HG03108 (cell line): Measurements from ENCODE around the gene CSRNP2.
"Not testable (repeated sequence)": the region's sequence is repeated elsewhere in the genome, so short reads cannot be mapped to it uniquely, and the experiment has no call there.

Source experiments
- ATAC-seq: cut with Tn5 transposase; IDR thresholded peaks from one replicate; pipeline ENCODE4 v1.9.1; 2021; ENCODE audit warnings: moderate library complexity; ENCODE audit not compliant: unreplicated experiment

CSRNP2 gene

DNA sequence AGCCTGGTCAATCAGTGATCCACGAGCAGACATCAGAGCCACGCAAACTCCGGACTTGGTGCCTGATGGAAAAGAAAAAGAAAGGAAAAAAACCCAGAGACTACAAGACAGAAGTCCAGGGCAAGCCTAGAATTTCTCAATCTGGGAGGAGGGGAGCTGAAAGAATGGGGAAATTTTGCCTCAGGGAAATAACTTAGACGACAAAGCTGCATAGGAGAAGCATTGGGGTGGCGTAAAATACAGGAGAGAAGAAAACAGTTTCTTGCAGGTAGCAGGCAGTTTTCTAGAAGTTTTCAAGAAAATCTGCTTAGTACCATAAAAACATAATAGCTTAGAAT, 54.6 kb downstream of the CSRNP2 start:
- no peak for ATAC-seq

DNA sequence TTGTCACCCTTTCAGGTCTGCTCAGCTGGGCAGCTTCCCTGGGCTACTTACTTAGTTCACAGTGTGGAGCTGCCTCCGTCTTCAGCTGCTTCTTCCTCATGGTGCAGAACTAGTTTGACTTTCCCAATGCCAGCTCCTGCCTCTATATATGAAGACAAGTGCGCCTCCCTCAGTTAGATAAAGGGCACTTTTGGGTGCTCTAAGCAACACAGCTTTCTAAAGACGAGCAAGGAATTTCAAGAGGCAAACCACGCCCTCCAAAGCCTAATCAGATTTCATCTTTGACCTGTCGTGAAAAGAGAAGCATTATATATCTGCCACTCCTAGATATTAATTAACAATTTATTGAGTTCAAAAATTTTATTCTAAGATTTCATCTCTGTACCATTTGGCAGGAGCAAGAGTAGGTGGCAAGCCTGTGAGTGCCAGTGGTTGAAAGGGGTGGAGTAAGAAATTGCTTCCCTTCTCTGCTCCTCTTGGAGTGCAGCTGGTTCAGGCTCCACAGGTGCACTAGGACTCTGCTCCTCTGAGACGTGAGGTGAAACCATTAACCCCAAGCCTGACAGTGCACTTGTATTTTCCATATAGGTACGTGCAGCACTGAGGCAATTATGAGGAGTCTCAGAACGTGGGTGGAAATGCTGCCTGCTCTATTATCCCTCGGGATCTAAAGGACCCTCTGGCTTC, 55.1 kb downstream of the CSRNP2 start:
- no peak for ATAC-seq

DNA sequence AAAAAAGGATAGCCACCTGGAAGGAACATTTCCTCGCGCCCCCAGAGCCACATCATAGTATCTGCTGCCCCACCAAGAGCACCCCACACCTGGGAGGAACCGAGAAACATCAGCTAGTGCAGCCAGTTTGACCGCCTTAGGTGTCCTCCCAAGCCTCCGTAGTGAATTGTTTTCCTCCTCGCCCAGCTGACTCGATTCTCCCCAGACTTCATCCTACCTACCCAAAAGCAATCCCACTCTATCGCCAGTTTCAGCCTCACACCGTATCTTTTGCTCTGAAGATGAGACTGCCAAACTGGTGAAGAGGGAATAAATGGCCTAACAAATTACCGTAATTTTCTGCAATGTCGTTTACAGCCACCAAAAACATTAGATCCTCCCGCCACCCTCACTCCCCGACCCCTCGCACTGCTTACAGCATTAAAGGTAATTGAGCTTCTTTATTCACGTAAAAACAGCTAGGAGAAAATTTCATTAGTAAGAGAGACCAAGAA, 56.0 kb downstream of the CSRNP2 start:
- ATAC-seq, result no peak

DNA sequence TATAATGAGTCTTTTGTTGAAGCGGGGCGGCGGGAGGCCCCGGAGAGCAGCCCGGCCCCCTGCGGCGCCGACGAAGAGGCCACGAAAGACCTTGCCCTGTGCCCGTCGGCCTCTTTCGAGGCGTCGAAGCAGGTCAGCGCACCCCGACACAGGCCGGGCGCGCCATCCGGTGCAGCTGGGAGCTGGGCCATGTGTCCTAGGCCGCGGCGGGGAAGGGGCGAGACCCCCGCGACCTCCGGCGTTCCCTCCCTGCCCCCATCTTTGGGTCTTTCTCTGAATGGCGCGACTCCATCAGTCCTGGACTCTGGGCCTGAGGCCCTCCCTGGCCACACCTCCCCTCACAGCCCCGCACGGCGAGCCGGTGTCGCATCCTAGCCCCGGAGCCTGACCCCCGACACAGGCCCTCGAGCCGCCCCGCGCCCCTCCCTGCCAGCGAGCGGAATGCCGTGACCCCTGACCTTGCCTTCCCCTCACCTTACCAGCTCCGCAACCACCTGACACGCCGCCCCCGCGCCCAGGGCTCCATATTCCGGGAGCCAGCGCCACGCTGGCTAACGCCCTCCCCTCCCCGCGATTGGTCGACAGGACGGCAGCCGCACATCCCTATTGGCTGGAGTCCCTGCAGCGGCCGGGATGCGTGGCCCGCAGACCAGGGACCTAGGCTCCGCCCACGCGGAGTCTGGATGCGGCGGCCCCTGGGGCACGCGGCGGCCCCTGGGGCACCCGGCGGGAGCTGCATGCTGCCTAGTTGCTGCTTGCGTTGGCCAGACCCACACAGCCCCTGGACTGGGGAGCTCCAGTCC, 57.4 kb downstream of the CSRNP2 start, which contains the start of gene SLC11A2:
Gene SLC11A2 (minus strand): TSS at position 549 of the 803 bp plus-strand sequence. CDS start 15,656 bp downstream, outside the sequence.
- ATAC-seq, result peak; percentile 88

DNA sequence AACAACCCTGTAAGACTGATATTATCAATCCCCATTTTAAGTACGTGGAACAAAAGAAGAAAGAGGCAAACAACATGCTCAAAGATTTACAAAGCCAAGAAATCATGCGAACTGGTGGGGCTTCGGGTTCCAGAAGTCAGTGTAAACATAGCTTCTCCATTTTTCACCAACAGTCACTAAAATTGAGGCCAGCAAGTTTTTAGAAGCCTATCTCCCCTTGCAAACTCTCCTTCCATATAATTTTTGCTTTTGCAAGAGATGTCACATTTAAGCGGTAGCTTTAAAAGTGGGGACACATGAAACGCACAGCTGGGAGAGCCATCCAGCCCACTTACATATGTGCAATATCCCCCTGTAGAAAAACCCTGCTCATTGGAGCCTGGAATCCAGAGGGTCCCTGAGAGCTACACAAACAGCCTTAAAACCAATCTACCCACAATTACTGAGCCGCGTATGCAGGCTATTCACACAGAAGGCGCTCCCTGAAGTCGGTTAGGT, 58.0 kb downstream of the CSRNP2 start:
- no peak for ATAC-seq

DNA sequence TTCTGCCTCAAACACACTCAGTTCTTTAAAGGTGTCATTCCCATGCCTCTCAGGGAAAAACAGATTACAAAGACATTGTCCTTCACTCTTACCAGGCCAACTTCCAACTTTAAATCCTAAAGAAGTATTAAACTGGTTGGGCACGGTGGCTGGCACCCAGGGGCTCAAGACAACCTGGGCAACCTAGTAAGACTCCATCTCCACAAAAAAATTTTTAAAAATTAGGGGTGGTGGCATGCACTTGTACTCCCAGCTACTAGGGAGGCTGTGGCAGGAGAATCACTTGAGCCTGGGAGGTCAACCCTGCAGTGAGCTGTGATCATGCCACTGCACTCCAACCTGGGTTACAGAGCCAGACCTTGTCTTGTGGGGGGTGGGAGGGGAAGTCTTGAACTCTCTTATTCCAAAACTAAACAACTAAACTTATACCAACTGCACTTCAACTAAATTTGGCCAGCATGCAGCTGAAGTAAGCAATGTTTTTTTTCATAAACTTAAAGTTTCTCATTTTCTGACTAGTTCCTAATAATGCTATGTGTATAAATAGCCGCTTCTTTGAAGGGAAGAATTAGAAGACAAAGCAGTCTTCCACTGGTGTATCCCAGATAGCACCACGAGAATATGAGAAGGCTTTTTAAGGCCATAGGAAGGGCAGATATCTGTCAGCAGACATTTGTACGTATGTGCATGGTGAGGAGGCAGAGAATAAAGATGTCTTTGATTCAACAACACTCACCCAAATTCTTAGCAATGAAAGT, 59.6 kb downstream of the CSRNP2 start:
- no peak for ATAC-seq

DNA sequence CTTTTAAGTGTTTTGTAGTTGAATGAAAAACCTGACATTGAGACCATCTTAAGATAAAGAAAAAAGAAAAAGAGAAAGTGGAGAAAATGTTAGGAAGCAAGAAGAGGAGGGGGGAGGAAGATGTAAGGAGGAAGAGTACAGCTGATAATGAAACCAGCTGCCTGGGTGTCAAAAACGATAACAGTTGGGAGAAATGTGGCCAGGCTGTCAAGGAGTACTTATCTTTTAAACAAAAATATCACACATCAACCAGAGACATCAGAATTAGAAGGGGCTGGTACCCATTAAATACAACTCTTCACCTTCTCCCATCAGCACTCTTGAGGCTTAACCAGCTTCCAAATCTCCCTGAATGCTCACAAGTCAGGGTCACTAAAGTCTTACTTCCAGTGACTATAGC, 61.7 kb downstream of the CSRNP2 start:
- ATAC-seq, result no peak

DNA sequence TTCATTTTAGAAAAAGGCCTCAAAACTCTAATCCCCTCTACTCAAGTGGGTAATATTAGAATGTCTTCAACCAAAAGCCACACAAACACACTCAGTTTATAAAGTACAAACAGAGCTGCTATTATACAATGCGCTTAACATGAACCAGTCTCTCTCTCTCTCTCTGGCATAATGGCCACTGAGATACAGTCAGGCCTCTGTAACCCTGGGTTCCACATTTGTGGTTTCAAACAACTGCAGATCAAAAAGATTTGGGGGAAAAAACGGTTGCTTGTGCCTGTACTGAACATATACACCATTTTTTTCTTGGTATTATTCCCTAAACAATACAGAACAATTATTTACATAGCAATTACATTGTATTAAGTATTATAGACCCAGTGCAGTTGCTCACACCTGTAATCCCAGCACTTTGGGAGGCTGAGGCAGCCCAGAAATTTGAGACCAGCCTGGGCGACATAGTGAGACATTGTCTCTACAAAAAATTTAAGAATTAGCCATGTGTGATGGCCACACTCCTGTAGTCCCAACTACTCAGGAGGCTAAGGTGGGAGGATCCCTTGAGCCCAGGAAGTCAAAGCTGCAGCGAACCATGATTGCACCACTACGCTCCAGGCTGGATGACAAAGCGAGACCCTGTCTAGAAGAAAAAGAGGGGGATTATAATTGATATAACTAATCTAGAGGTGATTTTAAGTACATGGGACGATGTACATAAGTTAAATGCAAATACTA, 62.8 kb downstream of the CSRNP2 start:
- no peak for ATAC-seq

DNA sequence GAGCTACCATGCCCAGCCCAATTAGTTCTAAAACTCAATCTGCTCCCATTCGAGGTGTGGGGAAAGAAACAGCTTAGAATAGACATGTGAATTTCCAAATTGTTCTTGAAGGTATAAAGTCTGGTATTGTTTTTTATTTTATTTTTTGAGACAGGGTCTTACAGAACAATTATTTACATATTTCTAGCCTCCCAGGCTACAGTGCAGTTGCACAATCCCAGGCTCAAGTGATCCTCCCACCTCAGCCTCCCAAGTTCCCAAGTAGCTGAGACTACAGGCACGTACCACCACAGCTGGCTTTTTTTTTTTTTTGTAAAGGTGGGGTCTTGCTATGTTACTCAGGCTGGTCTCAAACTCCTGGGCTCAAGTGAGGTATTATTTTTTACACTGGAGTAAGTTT, 63.5 kb downstream of the CSRNP2 start:
- no peak for ATAC-seq

DNA sequence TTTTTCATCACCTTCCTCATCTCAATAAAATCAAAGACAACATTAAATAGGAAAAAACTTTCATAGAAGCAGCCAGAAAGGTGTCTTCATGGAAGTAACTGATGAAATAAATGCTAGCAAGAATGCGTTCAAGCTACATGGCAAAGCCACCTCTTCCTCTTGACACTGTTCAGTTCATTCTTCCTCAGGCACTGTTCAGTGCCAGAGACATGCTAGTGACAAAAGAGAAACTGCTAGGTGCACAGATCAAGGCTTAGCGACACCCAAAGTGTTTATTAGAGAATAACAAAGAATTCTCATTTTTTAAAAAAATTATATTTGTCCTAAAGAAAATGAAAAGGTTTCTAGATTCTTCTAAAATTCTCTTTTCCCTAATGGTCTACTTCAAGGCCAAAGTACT, 64.4 kb downstream of the CSRNP2 start:
- ATAC-seq, result no peak

DNA sequence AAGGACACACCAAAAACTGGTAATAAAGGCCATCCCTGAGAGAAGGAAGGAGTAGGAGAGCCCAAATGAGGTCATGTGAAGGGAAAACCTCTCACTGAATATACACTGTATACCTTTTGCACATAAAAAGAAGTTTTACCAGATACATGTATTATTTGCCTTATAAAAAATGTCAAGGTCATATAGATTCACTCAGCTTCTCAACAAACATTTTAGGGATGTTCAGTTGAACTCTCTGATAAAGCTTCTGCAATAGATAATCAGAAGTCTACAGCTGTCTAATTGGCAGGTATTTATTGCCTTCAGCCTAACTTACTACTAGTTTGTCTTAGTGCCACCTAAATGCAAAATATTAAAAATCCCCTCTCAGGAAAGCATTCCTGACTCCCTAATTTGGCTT, 65.9 kb downstream of the CSRNP2 start:
- ATAC-seq, result no peak

DNA sequence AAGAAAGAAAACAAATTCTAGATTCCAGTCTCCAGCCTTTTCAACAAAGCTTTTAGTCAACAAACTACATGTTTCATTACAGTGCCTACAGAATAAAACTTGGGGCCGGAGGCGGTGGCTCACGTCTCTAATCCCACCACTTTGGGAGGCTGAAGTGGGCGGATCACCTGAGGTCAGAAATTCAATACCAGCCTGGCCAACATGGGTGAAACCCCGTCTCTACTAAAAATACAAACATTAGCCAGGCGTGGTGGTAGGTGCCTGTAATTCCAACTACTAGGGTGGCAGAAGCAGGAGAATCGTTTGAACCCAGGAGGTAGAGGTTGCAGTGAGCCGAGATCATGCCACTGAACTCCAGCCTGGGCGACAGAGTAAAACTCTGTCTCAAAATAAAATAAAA, 68.9 kb downstream of the CSRNP2 start:
- not testable (repeated sequence) for ATAC-seq

DNA sequence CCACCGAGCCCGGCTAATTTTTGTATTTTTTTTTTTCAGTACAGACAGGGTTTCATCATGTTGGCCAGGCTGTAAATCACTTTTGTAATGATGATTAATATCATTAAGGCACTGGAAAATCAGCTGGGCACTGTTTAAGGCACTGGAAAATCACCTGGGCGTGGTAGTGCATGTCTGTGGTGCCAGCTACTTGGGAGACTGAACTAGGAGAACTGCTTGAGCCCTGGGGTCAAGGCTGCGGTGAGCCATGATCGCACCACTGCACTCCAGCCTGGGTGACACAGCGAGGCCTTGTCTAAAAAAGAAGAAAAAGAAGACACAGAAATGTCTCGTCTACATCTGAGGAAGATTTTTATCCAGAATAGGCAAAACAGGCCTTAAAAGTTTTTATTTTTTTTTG, 70.0 kb downstream of the CSRNP2 start:
- ATAC-seq, result no peak

DNA sequence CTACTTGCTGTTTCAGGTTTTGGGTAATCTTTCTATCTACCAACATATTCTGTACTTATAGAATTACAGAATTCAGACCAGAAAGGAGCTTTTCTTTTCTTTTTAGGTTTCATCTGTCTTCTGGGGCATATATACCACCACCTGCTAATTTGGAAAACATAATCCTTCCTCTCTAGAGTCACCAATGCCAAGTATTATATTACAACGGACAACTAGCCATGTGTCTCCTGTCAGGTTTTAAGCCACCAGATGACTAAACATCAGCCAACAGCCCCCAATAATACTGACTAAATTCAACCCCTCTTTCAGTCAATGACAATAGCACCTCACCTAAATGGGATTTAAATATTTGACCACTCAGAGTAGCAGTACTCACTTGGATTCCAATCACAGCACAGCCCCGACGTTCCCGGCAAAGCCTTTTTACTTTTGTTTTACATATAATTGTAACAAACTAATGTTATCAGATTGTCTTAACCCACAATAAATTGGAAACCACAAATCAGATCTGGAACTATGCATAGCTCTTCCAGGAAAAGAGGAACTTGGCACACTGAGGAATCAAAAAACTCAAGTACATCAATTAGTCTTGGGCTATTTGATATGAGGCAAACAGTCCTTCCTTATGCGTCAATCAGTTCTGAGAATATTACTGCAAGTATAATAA, 70.7 kb downstream of the CSRNP2 start:
- ATAC-seq, result no peak

DNA sequence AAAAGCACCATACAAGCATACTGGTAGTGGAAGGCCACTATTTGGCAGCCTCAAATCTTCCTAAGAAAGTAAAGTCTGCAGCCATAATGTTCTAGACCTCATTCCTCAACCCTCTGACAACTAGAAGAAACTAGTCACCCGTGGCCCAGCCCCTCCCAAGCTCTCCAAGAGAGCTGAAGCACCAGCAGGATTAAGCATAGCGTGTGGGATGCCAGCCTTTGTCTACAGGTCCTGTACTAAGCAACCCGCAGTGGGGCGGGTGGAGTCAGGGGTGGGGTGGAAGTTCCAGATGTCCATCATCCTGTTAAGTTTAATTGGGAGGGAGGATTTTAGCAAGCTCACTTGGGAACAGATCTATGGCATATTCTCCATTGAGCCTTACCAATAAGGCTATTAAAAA, 71.4 kb downstream of the CSRNP2 start:
- no peak for ATAC-seq
